Right renal cortex interstitium (tissue), 3 donors: Measurements from ENCODE around the gene TMEM273. TPM values are rescaled to one million over a fixed set of nuclear protein-coding genes. Genes with fewer than 3 reads are reported as not detected.

ENCODE experiments used
- DNase-seq, 3 donors: peaks; one replicate each; pipeline ENCODE4 v3.0.0-alpha.2; 2013; ENCODE audit warnings: low read depth in 3 of 3, low spot score in 2 of 3
- polyA plus RNA-seq, 3 donors: library from polyadenylated mRNA; unstranded; fragments of 120-200 nt; gene quantifications; one replicate each; pipeline ENCODE4 v1.2.1, GENCODE V29; 2013; ENCODE audit not compliant: insufficient read length in 3 of 3

Gene TMEM273
- polyA plus RNA-seq, 3 donors, result 2.2 to 3.3 (median 2.8) TPM

- no peak for DNase-seq
Observed at GRCh38 chr10:49149881-49150280, 38.3 kb downstream of the TMEM273 start.

DNA sequence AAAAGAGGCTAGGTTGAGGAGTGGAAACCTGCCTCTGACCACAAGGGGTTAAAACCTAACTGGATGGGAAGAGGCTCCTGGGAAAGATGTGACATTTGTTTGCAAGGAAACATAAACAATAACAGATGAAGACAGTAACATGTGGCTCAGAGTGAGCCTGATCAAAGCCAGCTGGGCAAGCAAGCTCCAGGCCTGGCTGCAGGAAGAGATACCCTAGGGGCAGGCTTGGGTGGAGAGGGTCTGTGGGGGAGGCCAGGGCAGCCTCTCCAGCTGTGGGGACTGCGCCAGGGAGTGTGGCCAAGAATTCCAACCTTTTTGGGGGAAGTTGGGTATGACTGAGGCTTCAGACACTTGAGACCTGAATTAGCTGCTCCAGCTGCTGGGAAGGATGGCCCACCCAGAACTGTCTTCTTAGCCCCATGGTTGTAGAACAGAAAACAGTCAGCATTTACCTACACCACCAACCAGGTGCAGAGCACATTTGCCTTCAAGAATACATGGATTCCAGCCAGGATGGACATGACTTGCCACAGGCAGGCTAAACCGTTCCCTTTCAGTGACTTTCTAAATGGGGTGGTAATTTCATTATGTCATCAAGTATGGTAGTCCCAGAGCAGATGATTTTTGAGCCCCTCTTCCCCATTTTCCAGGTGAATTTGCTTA is 44.0 kb downstream of the TMEM273 start:
- no peak for DNase-seq

GRCh38 chr10:49143249-49143648 is 44.9 kb downstream of the TMEM273 start:
- DNase-seq, result no peak

DNA sequence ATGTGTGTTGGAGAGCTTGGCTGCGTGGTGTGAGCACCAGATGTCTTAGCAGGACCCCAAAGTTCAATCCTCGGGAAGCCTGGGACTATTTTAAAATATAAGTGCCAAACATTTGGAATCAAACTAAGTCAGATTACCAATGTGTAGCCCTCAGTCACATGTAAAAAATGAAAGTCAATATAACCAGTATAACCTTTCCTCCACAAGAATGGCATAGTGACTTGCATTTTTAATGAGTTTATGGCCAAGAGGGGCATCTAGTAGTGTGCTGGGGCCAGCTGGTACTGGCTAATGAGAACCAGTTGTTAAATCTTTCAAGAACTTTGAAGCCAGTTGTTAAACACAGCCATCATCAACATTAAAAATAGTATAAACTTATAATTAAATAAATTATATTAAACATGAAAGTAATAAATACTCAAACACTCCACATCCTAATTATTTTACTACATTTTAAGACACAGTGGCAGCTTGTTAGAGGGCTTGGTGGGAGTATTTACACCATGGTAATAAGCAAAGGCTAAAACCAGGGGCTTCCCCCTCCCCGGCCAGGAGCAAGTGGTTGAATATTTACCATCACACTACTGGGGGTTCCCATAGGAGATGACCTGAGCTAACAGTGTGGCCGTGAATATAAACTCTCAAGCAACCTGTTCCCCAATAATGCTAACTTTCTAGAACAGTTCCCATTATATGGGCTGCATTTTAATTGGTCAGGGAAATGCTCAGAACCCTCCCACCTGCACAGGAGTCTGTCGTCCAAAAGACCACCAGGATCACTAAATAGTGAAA is 46.5 kb downstream of the TMEM273 start:
- DNase-seq, result no peak

GRCh38 chr10:49140304-49141177 is 47.6 kb downstream of the TMEM273 start:
- DNase-seq, result no peak

GRCh38 chr10:49139846-49140195 is 48.4 kb downstream of the TMEM273 start:
- DNase-seq, result no peak

DNA sequence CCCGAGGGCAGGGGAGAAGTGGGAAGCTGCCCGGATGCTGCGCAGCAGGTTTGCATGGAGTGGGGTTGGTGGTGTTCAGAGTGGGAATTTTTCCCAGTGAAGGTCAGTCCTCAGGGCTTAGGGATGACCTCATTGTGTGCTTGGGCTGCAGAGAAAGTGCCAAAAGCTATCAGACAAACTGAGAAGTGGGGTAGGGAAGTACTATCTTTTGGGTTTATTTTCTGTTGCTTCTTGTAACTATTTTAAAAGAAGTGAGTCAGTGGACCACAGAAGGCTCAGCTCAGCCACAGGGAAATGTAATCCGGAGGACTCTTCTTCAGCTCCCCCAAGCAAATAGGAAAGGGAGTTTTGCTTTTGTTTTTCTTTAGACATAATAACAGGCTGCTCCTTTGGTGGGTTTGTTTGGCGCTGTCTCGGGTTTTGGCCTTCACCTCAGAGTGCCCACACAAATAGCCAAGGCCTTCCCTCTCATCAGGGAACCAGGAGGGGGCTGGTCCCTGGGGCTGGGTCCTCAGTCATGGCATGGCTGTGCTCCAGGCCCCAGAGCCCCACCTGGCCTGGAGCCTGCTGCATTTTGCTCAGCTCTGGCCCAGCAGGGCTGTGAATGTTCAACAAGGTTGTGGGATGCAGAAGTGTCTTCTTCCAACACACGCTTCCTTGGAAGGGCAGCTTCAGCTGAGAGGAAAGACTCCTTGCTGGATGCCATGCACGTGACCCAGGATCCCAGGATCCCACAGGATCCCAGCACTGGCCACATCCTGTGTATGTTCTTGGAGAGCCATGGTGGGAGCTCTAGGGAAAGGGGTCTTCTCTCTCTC is 49.0 kb downstream of the TMEM273 start:
- no peak for DNase-seq

DNA sequence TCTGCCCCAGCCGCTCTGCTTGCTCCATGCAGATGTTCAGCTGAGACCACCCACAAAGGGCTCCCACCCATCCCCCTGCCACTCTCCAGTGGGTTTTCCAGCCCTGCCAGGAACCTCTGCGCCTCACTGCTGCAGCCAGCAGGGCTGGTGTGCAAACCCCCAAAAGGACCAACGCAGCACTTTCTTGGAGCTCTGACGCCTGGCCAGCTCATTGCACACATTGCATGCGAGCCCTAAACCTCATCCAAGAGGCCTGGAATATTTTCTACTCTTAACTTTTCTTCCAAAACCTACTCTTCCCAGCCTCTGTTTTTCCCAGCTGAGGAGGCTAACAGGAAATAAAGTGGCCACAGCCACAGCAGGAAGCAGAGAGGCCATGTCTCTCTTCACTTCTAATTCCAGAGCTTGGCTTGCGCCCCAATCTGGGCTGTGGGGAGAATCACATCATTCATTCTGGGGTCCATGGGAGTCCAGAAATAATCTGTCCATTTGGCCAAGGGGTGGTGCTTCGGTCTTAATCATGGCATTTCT is 49.8 kb downstream of the TMEM273 start:
- DNase-seq, result no peak

GRCh38 chr10:49136525-49136924 is 51.7 kb downstream of the TMEM273 start:
- no peak for DNase-seq

DNA sequence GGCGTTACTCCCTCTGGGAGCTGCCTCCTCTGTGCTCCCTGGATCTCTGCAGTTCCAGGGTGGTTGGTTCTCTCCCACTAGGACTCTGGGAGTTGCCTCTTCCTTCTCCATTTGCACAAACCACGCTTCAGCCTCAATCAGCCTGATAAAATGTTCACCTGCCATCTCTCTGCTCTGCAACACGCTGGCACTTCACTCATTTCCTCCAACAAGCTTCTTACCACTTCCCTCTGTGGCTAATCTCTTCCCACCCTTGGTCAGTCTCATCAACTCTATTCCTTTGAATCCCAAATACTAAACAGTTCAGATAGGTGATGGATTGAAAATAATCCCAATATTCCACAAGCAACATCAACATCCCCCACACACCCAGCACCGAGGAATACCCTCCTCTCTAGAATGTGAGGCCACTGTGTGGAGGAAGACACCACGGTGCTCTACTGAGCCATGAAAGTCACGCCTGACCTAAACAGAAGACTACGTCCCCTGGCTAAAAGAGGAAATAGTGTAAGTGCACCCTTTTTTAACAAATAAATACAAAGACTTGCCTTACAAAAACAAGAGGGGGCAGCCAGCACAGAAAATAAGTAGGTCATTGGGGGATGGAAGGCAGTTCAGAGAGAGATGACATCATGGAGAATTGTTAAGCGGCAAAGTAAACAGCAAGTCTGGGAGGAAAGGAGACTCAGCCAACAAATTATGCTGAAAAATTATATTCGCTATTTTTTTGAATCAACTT is 52.4 kb downstream of the TMEM273 start:
- DNase-seq, result no peak

DNA sequence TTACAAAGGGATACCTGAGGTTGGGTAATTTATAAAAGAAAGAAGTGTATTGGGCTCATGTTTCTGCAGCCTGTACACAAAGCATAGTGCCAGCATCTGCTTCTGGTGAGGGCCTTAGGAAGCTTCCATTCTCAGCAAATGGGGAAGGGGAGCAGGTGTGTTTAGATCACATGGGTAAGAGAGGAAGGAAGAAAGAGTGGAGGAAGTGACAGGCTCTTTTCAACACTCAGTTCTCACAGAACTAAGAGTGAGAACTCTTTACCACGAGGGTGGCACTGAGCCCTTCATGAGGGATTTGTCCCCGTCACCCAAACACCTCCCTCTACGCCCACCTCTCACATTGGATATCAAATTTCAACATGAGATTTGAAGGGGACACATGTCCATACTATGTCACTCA is 53.9 kb downstream of the TMEM273 start:
- no peak for DNase-seq

DNA sequence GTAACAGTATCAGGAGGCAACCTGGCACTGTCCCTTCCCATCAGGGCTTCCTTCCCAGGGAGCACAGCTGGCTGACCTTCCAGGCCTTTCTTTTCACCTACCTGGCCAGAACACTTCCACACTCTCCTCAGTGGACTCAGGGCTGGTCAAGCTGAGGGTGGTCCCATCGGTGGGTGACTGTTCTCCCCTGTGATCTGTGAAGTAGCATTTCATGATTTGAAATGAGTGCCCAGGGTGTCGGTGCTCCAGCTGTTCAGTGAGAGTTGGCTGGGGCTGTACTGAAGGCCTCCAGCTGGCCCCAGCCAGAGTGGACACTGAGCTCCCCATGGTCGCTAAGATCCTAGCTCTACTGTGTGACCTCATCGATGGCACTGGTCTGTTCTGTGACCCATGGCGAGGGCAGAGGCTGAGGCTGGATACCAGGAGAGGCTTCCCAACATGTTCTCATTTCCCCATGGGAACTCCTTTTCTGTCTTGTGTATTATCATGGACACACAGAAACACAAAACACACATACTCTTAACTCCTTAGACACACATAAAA is 54.4 kb downstream of the TMEM273 start, which contains the start of gene FAM170B:
Gene FAM170B (minus strand): TSS at position 316 of the 543 bp plus-strand sequence. CDS start 103 bp downstream, at position 213.
- no peak for DNase-seq

GRCh38 chr10:49132362-49132737 is 55.8 kb downstream of the TMEM273 start:
- no peak for DNase-seq

GRCh38 chr10:49131507-49132361 is 56.5 kb downstream of the TMEM273 start:
- DNase-seq, result no peak

- no peak for DNase-seq
Observed at GRCh38 chr10:49129376-49129775, 58.8 kb downstream of the TMEM273 start.

DNA sequence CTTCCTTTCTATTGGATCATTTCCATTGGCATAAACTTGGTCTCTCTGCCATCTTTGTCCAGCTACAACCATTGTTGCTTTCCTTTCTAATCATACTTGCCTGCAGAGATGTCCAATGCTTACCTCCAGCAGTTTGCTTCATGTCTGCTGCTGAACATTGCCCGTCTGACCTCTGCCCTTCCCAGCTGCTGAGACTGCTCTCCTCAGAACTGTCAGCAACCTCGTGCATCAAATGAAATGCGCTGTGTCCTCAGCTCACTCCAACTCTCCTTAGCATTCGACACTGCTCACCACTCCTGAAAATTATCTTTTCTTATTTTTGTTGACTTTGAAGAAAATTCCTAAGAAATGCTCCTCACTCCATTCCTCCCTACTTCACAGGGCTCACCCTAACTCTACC is 59.3 kb downstream of the TMEM273 start:
- DNase-seq, result no peak

GRCh38 chr10:49123981-49124950 is 63.9 kb downstream of the TMEM273 start:
- DNase-seq, result no peak
